Mesendoderm (in vitro differentiated cells): ENCODE measurements around the gene UBC.
"Not testable (repeated sequence)": the region's sequence is repeated elsewhere in the genome, so short reads cannot be mapped to it uniquely, and the experiment has no call there.

ENCODE experiments used
- DNase-seq: peaks from one replicate; pipeline ENCODE4 v3.0.0; 2013
- H2AK5ac ChIP-seq: 2 replicates; pipeline ENCODE4 v1.6.1; 2013; ENCODE audit warnings: low read length, inconsistent platforms
- H2BK120ac ChIP-seq: 2 replicates; pipeline ENCODE4 v1.6.1; 2013; ENCODE audit warnings: low read depth, mild to moderate bottlenecking, low read length, moderate library complexity, mixed read lengths
- H2BK15ac ChIP-seq: replicated peaks from 2 replicates; pipeline ENCODE4 v1.6.1; 2013; ENCODE audit warnings: low read depth, mild to moderate bottlenecking, moderate library complexity
- H2BK5ac ChIP-seq: 2 replicates; pipeline ENCODE4 v1.6.1; 2013; ENCODE audit warnings: low read length, inconsistent platforms
- H3K18ac ChIP-seq: 2 replicates; pipeline ENCODE4 v1.6.1; 2013; ENCODE audit warnings: mild to moderate bottlenecking, low read length, mixed read lengths
- H3K23ac ChIP-seq: one replicate; pipeline ENCODE4 v1.6.1; 2013; ENCODE audit warnings: low read length
- H3K27ac ChIP-seq: 2 replicates; pipeline ENCODE4 v1.5.1; 2013; ENCODE audit warnings: low read depth, mild to moderate bottlenecking, inconsistent platforms, low read length, moderate library complexity
- H3K27me3 ChIP-seq: 2 replicates; pipeline ENCODE4 v1.6.1; 2013; ENCODE audit warnings: low read length, control low read depth, mild to moderate bottlenecking, inconsistent platforms; ENCODE audit not compliant: insufficient read depth, poor library complexity
- H3K36me3 ChIP-seq: 2 replicates; pipeline ENCODE4 v1.6.1; 2013; ENCODE audit warnings: low read length, inconsistent platforms; ENCODE audit not compliant: control insufficient read depth, insufficient read depth
- H3K4ac ChIP-seq: one replicate; pipeline ENCODE4 v1.6.1; 2013; ENCODE audit warnings: low read depth, mild to moderate bottlenecking, low read length, moderate library complexity
- H3K4me1 ChIP-seq: 2 replicates; pipeline ENCODE4 v1.6.1; 2013; ENCODE audit warnings: low read depth, low read length, inconsistent platforms; ENCODE audit not compliant: control insufficient read depth
- H3K4me2 ChIP-seq: 2 replicates; pipeline ENCODE4 v1.6.1; 2013; ENCODE audit warnings: low read length
- H3K4me3 ChIP-seq: 2 replicates; pipeline ENCODE4 v1.5.1; 2013; ENCODE audit warnings: mild to moderate bottlenecking, low read length
- H3K56ac ChIP-seq: one replicate; pipeline ENCODE4 v1.6.1; 2013; ENCODE audit warnings: low read length
- H3K79me1 ChIP-seq: 2 replicates; pipeline ENCODE4 v1.6.1; 2013; ENCODE audit warnings: low read length, inconsistent platforms
- H3K79me2 ChIP-seq: 2 replicates; pipeline ENCODE4 v1.6.1; 2013; ENCODE audit warnings: mild to moderate bottlenecking, low read length; ENCODE audit not compliant: control insufficient read depth, insufficient read depth
- H3K9ac ChIP-seq: 2 replicates; pipeline ENCODE4 v1.6.1; 2013; ENCODE audit warnings: low read length, inconsistent platforms
- H4K5ac ChIP-seq: one replicate; pipeline ENCODE4 v1.6.1; 2013; ENCODE audit warnings: low read length
- H4K8ac ChIP-seq: one replicate; pipeline ENCODE4 v1.6.1; 2013; ENCODE audit warnings: low read depth, mild to moderate bottlenecking, control low read depth, low read length, moderate library complexity
- WGBS: extraction: QIAGEN DNeasy Blood & Tissue Kit; methylation state at CpG from one replicate; pipeline ENCODE4 v1.1.7; 2013; ENCODE audit warnings: low lambda C conversion rate, missing lambda C conversion rate; ENCODE audit not compliant: insufficient coverage; ENCODE audit errors: extremely low coverage; 5-methylcytosine and 5-hydroxymethylcytosine counted together

UBC gene

GRCh38 chr12:124881123-124881522 lies 33.3 kb downstream of the UBC start:
- no peaks in the 10 kb centered on the region for H3K79me1 ChIP-seq
- no peak overlapping the region for H2AK5ac ChIP-seq
- no peak overlapping the region for H3K4me2 ChIP-seq
- H4K5ac ChIP-seq = no peak overlapping the region
- H3K79me2 ChIP-seq = no peaks in the 10 kb centered on the region
- H3K56ac ChIP-seq = no peak overlapping the region
- H2BK5ac ChIP-seq = no peak overlapping the region
- no peak overlapping the region for H3K27ac ChIP-seq
- H3K23ac ChIP-seq = no peak overlapping the region
- H3K36me3 ChIP-seq = no peaks in the 10 kb centered on the region
- H3K4me3 ChIP-seq = no peak overlapping the region
- no CpG with 5 or more reads among the region's 10 CpGs for WGBS
- H2BK15ac ChIP-seq = no peak overlapping the region
- no peak overlapping the region for H2BK120ac ChIP-seq
- no peaks in the 10 kb centered on the region for H3K27me3 ChIP-seq
- no peaks in the 10 kb centered on the region for H3K4me1 ChIP-seq
- no peak overlapping the region for H3K4ac ChIP-seq
- no peak overlapping the region for H3K9ac ChIP-seq
- no peak overlapping the region for H4K8ac ChIP-seq
- no peak overlapping the region for H3K18ac ChIP-seq
- DNase-seq = no peak

GRCh38 chr12:124880335-124880734 lies 34.1 kb downstream of the UBC start:
- not testable (repeated sequence) for H3K4me1 ChIP-seq, H3K56ac ChIP-seq, H3K79me2 ChIP-seq, H2BK120ac ChIP-seq, H3K4ac ChIP-seq, H3K9ac ChIP-seq, H3K27ac ChIP-seq, H3K18ac ChIP-seq, H3K36me3 ChIP-seq, H2BK5ac ChIP-seq, DNase-seq, H2BK15ac ChIP-seq, H3K79me1 ChIP-seq, H3K23ac ChIP-seq, H4K5ac ChIP-seq, H4K8ac ChIP-seq, H3K27me3 ChIP-seq, H3K4me3 ChIP-seq, H3K4me2 ChIP-seq, H2AK5ac ChIP-seq
- WGBS = no CpG with 5 or more reads among the region's 11 CpGs

- DNase-seq = no peak
- WGBS = no CpG with 5 or more reads among the region's 18 CpGs
- H4K5ac ChIP-seq = no peak overlapping the region
- no peak overlapping the region for H2BK15ac ChIP-seq
- H3K4ac ChIP-seq = no peak overlapping the region
- H2AK5ac ChIP-seq = no peak overlapping the region
- no peak overlapping the region for H3K4me2 ChIP-seq
- no peak overlapping the region for H4K8ac ChIP-seq
- no peak overlapping the region for H3K23ac ChIP-seq
- H3K56ac ChIP-seq = no peak overlapping the region
- no peak overlapping the region for H3K4me3 ChIP-seq
- H2BK120ac ChIP-seq = no peak overlapping the region
- H3K36me3 ChIP-seq = no peaks in the 10 kb centered on the region
- H3K18ac ChIP-seq = no peak overlapping the region
- H2BK5ac ChIP-seq = no peak overlapping the region
- H3K4me1 ChIP-seq = no peaks in the 10 kb centered on the region
- no peaks in the 10 kb centered on the region for H3K79me2 ChIP-seq
- no peaks in the 10 kb centered on the region for H3K27me3 ChIP-seq
- no peak overlapping the region for H3K27ac ChIP-seq
- H3K79me1 ChIP-seq = no peaks in the 10 kb centered on the region
- no peak overlapping the region for H3K9ac ChIP-seq
These were observed 35.5 kb downstream of the UBC start for GRCh38 chr12:124878795-124879516.

- H3K4ac ChIP-seq = no peak overlapping the region
- no peak overlapping the region for H2AK5ac ChIP-seq
- no peak overlapping the region for H4K5ac ChIP-seq
- H3K4me1 ChIP-seq = no peaks in the 10 kb centered on the region
- DNase-seq = no peak
- no peaks in the 10 kb centered on the region for H3K79me1 ChIP-seq
- no peak overlapping the region for H3K4me2 ChIP-seq
- no peak overlapping the region for H3K23ac ChIP-seq
- no peaks in the 10 kb centered on the region for H3K27me3 ChIP-seq
- H3K36me3 ChIP-seq = no peaks in the 10 kb centered on the region
- no peak overlapping the region for H2BK15ac ChIP-seq
- H3K56ac ChIP-seq = no peak overlapping the region
- WGBS = no CpG with 5 or more reads among the region's 3 CpGs
- no peak overlapping the region for H3K4me3 ChIP-seq
- no peak overlapping the region for H3K27ac ChIP-seq
- H2BK120ac ChIP-seq = no peak overlapping the region
- H3K18ac ChIP-seq = no peak overlapping the region
- H3K79me2 ChIP-seq = no peaks in the 10 kb centered on the region
- no peak overlapping the region for H2BK5ac ChIP-seq
- H3K9ac ChIP-seq = no peak overlapping the region
- H4K8ac ChIP-seq = no peak overlapping the region
These were observed 37.0 kb downstream of the UBC start for GRCh38 chr12:124877423-124877822.

- Histone ChIP-seq H3K4me3 (no peak overlapping the region), H2AK5ac (no peak overlapping the region), H3K9ac (no peak overlapping the region), H2BK15ac (no peak overlapping the region), H3K79me1 (no peaks in the 10 kb centered on the region), H3K27me3 (no peaks in the 10 kb centered on the region), H2BK120ac (no peak overlapping the region), H3K23ac (no peak overlapping the region), H2BK5ac (no peak overlapping the region), H3K56ac (no peak overlapping the region), H3K36me3 (no peaks in the 10 kb centered on the region), H3K4ac (no peak overlapping the region), H3K79me2 (no peaks in the 10 kb centered on the region), H3K4me2 (no peak overlapping the region), H3K4me1 (no peaks in the 10 kb centered on the region), H4K8ac (no peak overlapping the region), H3K27ac (no peak overlapping the region), H4K5ac (no peak overlapping the region), H3K18ac (no peak overlapping the region)
- WGBS = no CpG with 5 or more reads among the region's 2 CpGs
- no peak for DNase-seq
These were observed 38.3 kb downstream of the UBC start for GRCh38 chr12:124876171-124876570.

GRCh38 chr12:124875803-124876132 lies 38.7 kb downstream of the UBC start:
- H3K27me3 ChIP-seq = no peaks in the 10 kb centered on the region
- no peak overlapping the region for H2BK120ac ChIP-seq
- H3K56ac ChIP-seq = no peak overlapping the region
- H2BK15ac ChIP-seq = no peak overlapping the region
- H2AK5ac ChIP-seq = no peak overlapping the region
- no peak overlapping the region for H3K27ac ChIP-seq
- no peaks in the 10 kb centered on the region for H3K79me1 ChIP-seq
- no peak overlapping the region for H3K23ac ChIP-seq
- H3K4ac ChIP-seq = no peak overlapping the region
- no peak overlapping the region for H3K4me3 ChIP-seq
- no peak overlapping the region for H4K5ac ChIP-seq
- H3K18ac ChIP-seq = no peak overlapping the region
- no peak for DNase-seq
- H3K4me1 ChIP-seq = no peaks in the 10 kb centered on the region
- H4K8ac ChIP-seq = no peak overlapping the region
- H3K9ac ChIP-seq = no peak overlapping the region
- no peaks in the 10 kb centered on the region for H3K36me3 ChIP-seq
- no CpG with 5 or more reads among the region's 2 CpGs for WGBS
- no peak overlapping the region for H2BK5ac ChIP-seq
- no peaks in the 10 kb centered on the region for H3K79me2 ChIP-seq
- H3K4me2 ChIP-seq = no peak overlapping the region
